ENCODE measurements around the gene TFDP1. TPM values are rescaled to one million over a fixed set of nuclear protein-coding genes. Genes with fewer than 3 reads are reported as not detected.

Gene TFDP1
- total RNA-seq, 1 experiment from 2014 or later, result 45.6 TPM

Other genes with a start within 250 kb of the TFDP1 start
- gene GRTP1, start 220.6 kb upstream of the TFDP1 start, total RNA-seq (2014; rRNA removed; shearing (Covaris generic)), result 3.2 and 4.9 TPM in 2 replicates
- 0.53 and 0.80 TPM in 2 replicates for gene ADPRHL1, start 131.3 kb upstream of the TFDP1 start, total RNA-seq (2014; rRNA removed; shearing (Covaris generic))
- gene DCUN1D2, start 94.0 kb upstream of the TFDP1 start, total RNA-seq (2014; rRNA removed; shearing (Covaris generic)), result 7.8 and 9.8 TPM in 2 replicates
- gene ATP4B, start 73.4 kb downstream of the TFDP1 start, total RNA-seq (2014; rRNA removed; shearing (Covaris generic)), result not detected in 2 replicates
- gene GRK1, start 82.5 kb downstream of the TFDP1 start, total RNA-seq (2014; rRNA removed; shearing (Covaris generic)), result not detected in 2 replicates
- 0.48 and 0.67 TPM in 2 replicates for gene TMEM255B, start 174.5 kb downstream of the TFDP1 start, total RNA-seq (2014; rRNA removed; shearing (Covaris generic))

All from SK-MEL-5 (cell line).